ENCODE results near the gene HMGCS1. TPM values are rescaled to one million over a fixed set of nuclear protein-coding genes. Genes with fewer than 3 reads are reported as not detected.

The HMGCS1 gene
- total and polyA plus RNA-seq, 9 of the 15 experiments (the other 6 are each of a cell fraction or from before 2014, with no cell fraction given), result 43.7 to 337 (median 111) TPM

DNA sequence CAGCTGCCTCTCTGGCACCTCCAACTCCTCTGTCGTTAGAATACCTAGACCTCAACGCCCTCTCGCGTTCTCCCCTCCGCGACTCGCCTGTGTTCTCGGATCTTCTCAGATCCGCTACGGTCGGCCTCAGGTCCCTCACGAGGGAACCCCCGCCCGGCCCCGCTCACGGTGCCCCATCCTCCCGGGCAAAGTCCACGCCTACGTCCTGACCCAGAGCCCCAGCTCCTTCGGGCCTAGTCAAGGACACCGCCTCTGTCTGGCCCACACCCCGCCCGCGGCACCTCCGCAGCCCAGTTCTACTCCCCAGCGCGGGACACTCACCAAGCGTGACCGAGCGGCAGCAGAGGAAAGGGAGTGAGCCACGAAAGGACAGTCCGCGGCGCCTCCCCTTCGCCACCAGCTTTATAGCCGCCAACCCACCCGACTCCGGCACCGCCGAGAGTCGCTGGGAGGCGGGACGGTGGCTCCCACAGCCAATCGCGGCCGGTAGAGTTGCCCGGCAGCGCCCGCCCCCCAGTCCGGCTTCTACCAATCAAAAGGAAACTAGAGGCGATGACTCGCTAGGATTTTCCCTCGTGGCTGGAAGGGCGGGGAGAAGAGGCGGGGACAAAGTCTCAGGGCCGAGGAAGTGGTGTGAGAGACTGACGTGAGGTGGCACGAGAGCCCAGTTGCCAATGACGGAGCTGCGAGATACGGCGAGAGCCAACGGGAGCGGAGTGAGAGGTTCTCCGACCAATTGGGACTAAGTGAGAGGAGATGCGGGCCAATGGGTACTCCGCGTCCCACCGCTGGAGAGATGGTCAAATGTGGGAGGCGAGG, at the start of gene HMGCS1 (continued):
- TF ChIP-seq, protein P1, sequence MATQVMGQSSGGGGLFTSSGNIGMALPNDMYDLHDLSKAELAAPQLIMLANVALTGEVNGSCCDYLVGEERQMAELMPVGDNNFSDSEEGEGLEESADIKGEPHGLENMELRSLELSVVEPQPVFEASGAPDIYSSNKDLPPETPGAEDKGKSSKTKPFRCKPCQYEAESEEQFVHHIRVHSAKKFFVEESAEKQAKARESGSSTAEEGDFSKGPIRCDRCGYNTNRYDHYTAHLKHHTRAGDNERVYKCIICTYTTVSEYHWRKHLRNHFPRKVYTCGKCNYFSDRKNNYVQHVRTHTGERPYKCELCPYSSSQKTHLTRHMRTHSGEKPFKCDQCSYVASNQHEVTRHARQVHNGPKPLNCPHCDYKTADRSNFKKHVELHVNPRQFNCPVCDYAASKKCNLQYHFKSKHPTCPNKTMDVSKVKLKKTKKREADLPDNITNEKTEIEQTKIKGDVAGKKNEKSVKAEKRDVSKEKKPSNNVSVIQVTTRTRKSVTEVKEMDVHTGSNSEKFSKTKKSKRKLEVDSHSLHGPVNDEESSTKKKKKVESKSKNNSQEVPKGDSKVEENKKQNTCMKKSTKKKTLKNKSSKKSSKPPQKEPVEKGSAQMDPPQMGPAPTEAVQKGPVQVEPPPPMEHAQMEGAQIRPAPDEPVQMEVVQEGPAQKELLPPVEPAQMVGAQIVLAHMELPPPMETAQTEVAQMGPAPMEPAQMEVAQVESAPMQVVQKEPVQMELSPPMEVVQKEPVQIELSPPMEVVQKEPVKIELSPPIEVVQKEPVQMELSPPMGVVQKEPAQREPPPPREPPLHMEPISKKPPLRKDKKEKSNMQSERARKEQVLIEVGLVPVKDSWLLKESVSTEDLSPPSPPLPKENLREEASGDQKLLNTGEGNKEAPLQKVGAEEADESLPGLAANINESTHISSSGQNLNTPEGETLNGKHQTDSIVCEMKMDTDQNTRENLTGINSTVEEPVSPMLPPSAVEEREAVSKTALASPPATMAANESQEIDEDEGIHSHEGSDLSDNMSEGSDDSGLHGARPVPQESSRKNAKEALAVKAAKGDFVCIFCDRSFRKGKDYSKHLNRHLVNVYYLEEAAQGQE (IDR thresholded peaks at IDR 0.05; ENCODE audit: borderline replicate concordance), result no peak
- TF ChIP-seq, protein P1 (CRISPR knock-in tag; IDR thresholded peaks at IDR 0.05; ENCODE audit: low read depth), result peak; percentile 58; the same call in 1 of the 2 replicates
- TF ChIP-seq EHMT2 (IDR thresholded peaks at IDR 0.05), result peak; percentile 60; the same call in 1 of the 2 replicates
- TF ChIP-seq MAZ (CRISPR knock-in tag; conservative IDR thresholded peaks at IDR 0.05 in 1 of 2, IDR thresholded peaks at IDR 0.05 in 1 of 2), result peak; percentile 70 to 89
- no peak for TF ChIP-seq ZNF780A (CRISPR knock-in tag; IDR thresholded peaks at IDR 0.05)
- TF ChIP-seq POLR2B (IDR thresholded peaks at IDR 0.05; ENCODE audit: low read depth, partially characterized antibody), result peak; percentile 91
- TF ChIP-seq, protein P2, sequence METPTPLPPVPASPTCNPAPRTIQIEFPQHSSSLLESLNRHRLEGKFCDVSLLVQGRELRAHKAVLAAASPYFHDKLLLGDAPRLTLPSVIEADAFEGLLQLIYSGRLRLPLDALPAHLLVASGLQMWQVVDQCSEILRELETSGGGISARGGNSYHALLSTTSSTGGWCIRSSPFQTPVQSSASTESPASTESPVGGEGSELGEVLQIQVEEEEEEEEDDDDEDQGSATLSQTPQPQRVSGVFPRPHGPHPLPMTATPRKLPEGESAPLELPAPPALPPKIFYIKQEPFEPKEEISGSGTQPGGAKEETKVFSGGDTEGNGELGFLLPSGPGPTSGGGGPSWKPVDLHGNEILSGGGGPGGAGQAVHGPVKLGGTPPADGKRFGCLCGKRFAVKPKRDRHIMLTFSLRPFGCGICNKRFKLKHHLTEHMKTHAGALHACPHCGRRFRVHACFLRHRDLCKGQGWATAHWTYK (CRISPR knock-in tag; IDR thresholded peaks at IDR 0.05), result peak; percentile 88
- TF ChIP-seq ZNF766 (CRISPR knock-in tag; conservative IDR thresholded peaks at IDR 0.05), result no peak; the same call in 1 of the 2 replicates
- peak; percentile 18; the same call in 1 of the 2 replicates for TF ChIP-seq ZBTB7A (IDR thresholded peaks at IDR 0.05; ENCODE audit: borderline replicate concordance, control insufficient read depth, low read depth, low read length)
- no peak for TF ChIP-seq SMAD2 (IDR thresholded peaks at IDR 0.05; ENCODE audit: low read depth, low read length)
- TF ChIP-seq ZNF445 (CRISPR knock-in tag; IDR thresholded peaks at IDR 0.05; ENCODE audit: low read depth), result no peak
- TF ChIP-seq, protein P3, sequence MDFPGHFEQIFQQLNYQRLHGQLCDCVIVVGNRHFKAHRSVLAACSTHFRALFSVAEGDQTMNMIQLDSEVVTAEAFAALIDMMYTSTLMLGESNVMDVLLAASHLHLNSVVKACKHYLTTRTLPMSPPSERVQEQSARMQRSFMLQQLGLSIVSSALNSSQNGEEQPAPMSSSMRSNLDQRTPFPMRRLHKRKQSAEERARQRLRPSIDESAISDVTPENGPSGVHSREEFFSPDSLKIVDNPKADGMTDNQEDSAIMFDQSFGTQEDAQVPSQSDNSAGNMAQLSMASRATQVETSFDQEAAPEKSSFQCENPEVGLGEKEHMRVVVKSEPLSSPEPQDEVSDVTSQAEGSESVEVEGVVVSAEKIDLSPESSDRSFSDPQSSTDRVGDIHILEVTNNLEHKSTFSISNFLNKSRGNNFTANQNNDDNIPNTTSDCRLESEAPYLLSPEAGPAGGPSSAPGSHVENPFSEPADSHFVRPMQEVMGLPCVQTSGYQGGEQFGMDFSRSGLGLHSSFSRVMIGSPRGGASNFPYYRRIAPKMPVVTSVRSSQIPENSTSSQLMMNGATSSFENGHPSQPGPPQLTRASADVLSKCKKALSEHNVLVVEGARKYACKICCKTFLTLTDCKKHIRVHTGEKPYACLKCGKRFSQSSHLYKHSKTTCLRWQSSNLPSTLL (IDR thresholded peaks at IDR 0.05), result no peak
- TF ChIP-seq TGIF2 (CRISPR knock-in tag; IDR thresholded peaks at IDR 0.05), result no peak
- no peak for TF ChIP-seq POU5F1 (IDR thresholded peaks at IDR 0.05; ENCODE audit: borderline replicate concordance, low read depth, low read length, partially characterized antibody)
- TF ChIP-seq TFAM (CRISPR knock-in tag; conservative IDR thresholded peaks at IDR 0.05), result no peak
